Omental fat pad (tissue), 4 donors: ENCODE results near the gene FAM241A. TPM values are rescaled to one million over a fixed set of nuclear protein-coding genes. Genes with fewer than 3 reads are reported as not detected.
"Not testable (repeated sequence)": the region's sequence is repeated elsewhere in the genome, so short reads cannot be mapped to it uniquely, and the experiment has no call there.

ENCODE experiments used
- ATAC-seq: fragments of 150-250 bp; one replicate; pipeline ENCODE4 v1.9.1; 2016; ENCODE audit warnings: mild to moderate bottlenecking, moderate library complexity; ENCODE audit not compliant: low FRiP score
- DNase-seq: peaks from one replicate; pipeline ENCODE4 v3.0.0-alpha.2; 2019; ENCODE audit warnings: low spot score
- CTCF ChIP-seq, 3 donors: fragments of 450-650 bp; IDR thresholded peaks; one replicate each; pipeline ENCODE4 v1.5.1; 2016 to 2017; ENCODE audit warnings: antibody characterized with exemption in 3 of 3, mild to moderate bottlenecking in 3 of 3, moderate library complexity in 2 of 3
- total RNA-seq, 4 donors: library from RNA; depleted of rRNA; stranded (reverse); fragments of >200 nt; gene quantifications; one replicate each; pipeline ENCODE4 v1.1.0, GENCODE V29; 2016

The FAM241A gene
- total RNA-seq, 4 donors from 2014 or later: 6.0 to 37.4 (median 18.9) TPM

- ATAC-seq: no peak
- no peak for TF ChIP-seq CTCF (IDR thresholded peaks at IDR 0.05)
- DNase-seq: no peak
Observed at GRCh38 chr4:112172180-112172579, 26.9 kb downstream of the FAM241A start.

- DNase-seq: no peak
- no peak for ATAC-seq
- no peak for TF ChIP-seq CTCF (IDR thresholded peaks at IDR 0.05)
Observed at GRCh38 chr4:112173593-112174558, 28.6 kb downstream of the FAM241A start.

GRCh38 chr4:112175840-112176239 is 30.6 kb downstream of the FAM241A start:
- no peak for TF ChIP-seq CTCF (IDR thresholded peaks at IDR 0.05)
- no peak for ATAC-seq
- DNase-seq: no peak

- no peak for DNase-seq
- no peak for TF ChIP-seq CTCF (IDR thresholded peaks at IDR 0.05)
- no peak for ATAC-seq
Observed at GRCh38 chr4:112176596-112176995, 31.3 kb downstream of the FAM241A start.

DNA sequence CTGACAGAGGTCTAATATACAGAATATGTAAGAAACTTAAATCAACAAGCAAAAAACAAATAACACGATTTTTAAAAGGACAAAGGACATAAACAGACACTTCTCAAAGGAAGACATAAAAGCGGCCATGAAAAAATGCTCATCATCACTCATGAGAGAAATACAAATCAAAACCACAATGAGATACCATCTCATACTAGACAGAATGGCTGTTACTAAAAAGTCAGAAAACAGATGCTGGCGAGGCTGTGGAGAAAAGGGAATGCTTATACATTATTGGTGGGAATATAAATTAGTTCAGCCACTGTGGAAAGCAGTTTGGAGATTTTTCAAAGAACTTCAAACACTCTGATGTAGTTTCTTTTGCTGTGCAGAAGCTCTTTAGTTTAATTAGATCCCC is 33.5 kb downstream of the FAM241A start:
- not testable (repeated sequence) for ATAC-seq, DNase-seq

DNA sequence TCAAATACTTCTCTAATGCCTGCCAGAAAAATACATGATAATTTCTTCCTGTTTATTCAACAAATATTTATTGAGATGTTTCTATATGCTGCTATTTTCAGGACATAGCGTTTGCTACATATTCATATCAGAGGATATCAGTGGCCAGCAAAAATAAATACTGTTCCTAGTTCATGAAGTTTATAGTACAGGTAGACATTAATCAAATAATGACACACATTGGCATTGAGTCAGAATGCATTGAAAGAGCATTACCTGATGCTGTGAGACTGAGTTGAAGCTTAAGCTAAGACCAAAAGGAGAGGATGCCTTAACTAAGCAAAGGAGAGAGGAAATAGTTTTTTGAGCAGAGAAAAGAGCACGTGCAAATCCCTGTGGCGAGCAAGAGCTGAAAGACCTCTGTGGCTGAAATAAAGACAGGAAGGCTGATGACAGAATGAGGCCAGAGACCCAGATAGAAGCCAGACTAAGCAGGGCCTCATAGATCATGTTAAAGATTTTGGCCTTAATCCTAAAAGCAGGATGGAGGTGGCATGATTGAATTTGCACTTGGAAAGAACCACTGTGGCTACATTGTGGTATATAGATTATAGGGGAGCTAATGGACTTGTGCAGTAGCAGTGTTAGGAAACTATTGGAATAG is 36.2 kb downstream of the FAM241A start:
- no peak for TF ChIP-seq CTCF (IDR thresholded peaks at IDR 0.05)
- DNase-seq: no peak
- no peak for ATAC-seq

DNA sequence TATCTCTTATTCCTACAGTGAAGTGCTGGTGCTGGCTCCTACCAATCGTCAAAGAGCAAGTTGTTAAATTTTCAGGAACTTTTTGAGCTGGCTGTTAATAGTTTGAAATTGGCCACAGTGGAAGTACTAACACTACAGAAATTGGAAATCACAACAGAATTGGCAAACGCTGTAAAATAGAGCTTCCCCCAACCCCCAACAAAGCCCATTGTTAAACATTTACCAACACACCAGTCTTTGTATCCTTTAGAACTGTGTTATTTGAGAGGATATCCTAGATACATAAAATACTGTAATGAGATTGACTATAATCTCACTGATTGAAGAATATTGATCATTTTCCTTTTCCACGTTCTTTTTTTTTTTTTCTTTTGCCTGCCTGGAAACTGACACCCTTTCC is 37.4 kb downstream of the FAM241A start:
- TF ChIP-seq CTCF (IDR thresholded peaks at IDR 0.05): no peak
- ATAC-seq: no peak
- no peak for DNase-seq
